ENCODE measurements around the gene KRT71.

GRCh38 chr12:52502877-52503276 is 50.1 kb downstream of the KRT71 start:
- TF ChIP-seq, protein P1, sequence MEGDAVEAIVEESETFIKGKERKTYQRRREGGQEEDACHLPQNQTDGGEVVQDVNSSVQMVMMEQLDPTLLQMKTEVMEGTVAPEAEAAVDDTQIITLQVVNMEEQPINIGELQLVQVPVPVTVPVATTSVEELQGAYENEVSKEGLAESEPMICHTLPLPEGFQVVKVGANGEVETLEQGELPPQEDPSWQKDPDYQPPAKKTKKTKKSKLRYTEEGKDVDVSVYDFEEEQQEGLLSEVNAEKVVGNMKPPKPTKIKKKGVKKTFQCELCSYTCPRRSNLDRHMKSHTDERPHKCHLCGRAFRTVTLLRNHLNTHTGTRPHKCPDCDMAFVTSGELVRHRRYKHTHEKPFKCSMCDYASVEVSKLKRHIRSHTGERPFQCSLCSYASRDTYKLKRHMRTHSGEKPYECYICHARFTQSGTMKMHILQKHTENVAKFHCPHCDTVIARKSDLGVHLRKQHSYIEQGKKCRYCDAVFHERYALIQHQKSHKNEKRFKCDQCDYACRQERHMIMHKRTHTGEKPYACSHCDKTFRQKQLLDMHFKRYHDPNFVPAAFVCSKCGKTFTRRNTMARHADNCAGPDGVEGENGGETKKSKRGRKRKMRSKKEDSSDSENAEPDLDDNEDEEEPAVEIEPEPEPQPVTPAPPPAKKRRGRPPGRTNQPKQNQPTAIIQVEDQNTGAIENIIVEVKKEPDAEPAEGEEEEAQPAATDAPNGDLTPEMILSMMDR (IDR thresholded peaks at IDR 0.05) = no peak
- TF ChIP-seq, protein P2, sequence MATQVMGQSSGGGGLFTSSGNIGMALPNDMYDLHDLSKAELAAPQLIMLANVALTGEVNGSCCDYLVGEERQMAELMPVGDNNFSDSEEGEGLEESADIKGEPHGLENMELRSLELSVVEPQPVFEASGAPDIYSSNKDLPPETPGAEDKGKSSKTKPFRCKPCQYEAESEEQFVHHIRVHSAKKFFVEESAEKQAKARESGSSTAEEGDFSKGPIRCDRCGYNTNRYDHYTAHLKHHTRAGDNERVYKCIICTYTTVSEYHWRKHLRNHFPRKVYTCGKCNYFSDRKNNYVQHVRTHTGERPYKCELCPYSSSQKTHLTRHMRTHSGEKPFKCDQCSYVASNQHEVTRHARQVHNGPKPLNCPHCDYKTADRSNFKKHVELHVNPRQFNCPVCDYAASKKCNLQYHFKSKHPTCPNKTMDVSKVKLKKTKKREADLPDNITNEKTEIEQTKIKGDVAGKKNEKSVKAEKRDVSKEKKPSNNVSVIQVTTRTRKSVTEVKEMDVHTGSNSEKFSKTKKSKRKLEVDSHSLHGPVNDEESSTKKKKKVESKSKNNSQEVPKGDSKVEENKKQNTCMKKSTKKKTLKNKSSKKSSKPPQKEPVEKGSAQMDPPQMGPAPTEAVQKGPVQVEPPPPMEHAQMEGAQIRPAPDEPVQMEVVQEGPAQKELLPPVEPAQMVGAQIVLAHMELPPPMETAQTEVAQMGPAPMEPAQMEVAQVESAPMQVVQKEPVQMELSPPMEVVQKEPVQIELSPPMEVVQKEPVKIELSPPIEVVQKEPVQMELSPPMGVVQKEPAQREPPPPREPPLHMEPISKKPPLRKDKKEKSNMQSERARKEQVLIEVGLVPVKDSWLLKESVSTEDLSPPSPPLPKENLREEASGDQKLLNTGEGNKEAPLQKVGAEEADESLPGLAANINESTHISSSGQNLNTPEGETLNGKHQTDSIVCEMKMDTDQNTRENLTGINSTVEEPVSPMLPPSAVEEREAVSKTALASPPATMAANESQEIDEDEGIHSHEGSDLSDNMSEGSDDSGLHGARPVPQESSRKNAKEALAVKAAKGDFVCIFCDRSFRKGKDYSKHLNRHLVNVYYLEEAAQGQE (IDR thresholded peaks at IDR 0.05; ENCODE audit: insufficient read depth in 1 of 2, low read depth in 2 of 2, low read length in 1 of 2) = no peak
- TF ChIP-seq POLR2AphosphoS5 (IDR thresholded peaks at IDR 0.05; ENCODE audit: low read depth, low read length) (no peak), SIN3A (IDR thresholded peaks at IDR 0.05; ENCODE audit: borderline replicate concordance, insufficient read depth, low read depth, low read length) (no peak), TCF7L2 (IDR thresholded peaks at IDR 0.05; ENCODE audit: low read depth, low read length) (no peak)

Measured in Panc1 (cell line).